IMR-90 (cell line): ENCODE measurements around the gene DBNDD2. TPM values are rescaled to one million over a fixed set of nuclear protein-coding genes. Genes with fewer than 3 reads are reported as not detected.

Experiments
- ATAC-seq: fragments of 200-7000 bp; cut with Tn5 transposase; 2 replicates; pipeline ENCODE4 v1.9.1; 2020; ENCODE audit warnings: low read depth, mild to moderate bottlenecking, moderate library complexity
- BruUV-seq: library from RNA; stranded (reverse); fragments of 400-500 nt; replicated peaks from 2 replicates; lab custom pipeline; 2021; lab: Mats Ljungman, UMichigan
- CTCF ChIA-PET: fragments of 300-600 bp; formaldehyde crosslinking; extraction: SDS; loops from one replicate; lab custom pipeline; 2021; ENCODE audit warnings: antibody characterized with exemption; lab: Yijun Ruan, JAX
- POLR2A ChIA-PET: fragments of 300-600 bp; sonication (Branson Sonifier 250); formaldehyde crosslinking; loops from one replicate; lab custom pipeline; 2022; ENCODE audit warnings: antibody characterized with exemption; ENCODE audit not compliant: unreplicated experiment; lab: Charles Lee
- DNase-seq: peaks from one replicate; pipeline ENCODE4 v3.0.0; 2013
- H2AFZ ChIP-seq: replicated peaks from 2 replicates; pipeline ENCODE3; 2013; ENCODE audit warnings: low read length, mild to moderate bottlenecking; ENCODE audit not compliant: poor library complexity
- H2AK5ac ChIP-seq: 2 replicates; pipeline ENCODE4 v1.6.1; 2013; ENCODE audit warnings: low read depth, low read length, inconsistent platforms
- H2AK9ac ChIP-seq: replicated peaks from 2 replicates; pipeline ENCODE3; 2013; ENCODE audit warnings: mild to moderate bottlenecking, low read depth, low read length, moderate library complexity; ENCODE audit not compliant: poor library complexity
- H2BK120ac ChIP-seq: 2 replicates; pipeline ENCODE4 v1.6.1; 2013; ENCODE audit warnings: low read depth, low read length, inconsistent platforms
- H2BK15ac ChIP-seq: 3 replicates; pipeline ENCODE4 v1.6.1; 2013; ENCODE audit warnings: low read depth, low read length, inconsistent platforms
- H2BK20ac ChIP-seq: 2 replicates; pipeline ENCODE4 v1.6.1; 2013; ENCODE audit warnings: low read depth, mild to moderate bottlenecking, inconsistent platforms, low read length, moderate library complexity
- H2BK5ac ChIP-seq: 2 replicates; pipeline ENCODE4 v1.6.1; 2013; ENCODE audit warnings: mild to moderate bottlenecking, low read depth, low read length, inconsistent platforms; ENCODE audit not compliant: poor library complexity, severe bottlenecking
- H3K14ac ChIP-seq: replicated peaks from 2 replicates; pipeline ENCODE4 v1.6.1; 2013; ENCODE audit warnings: low read depth, low read length, inconsistent platforms
- H3K18ac ChIP-seq: 2 replicates; pipeline ENCODE4 v1.6.1; 2013; ENCODE audit warnings: low read depth, low read length, control low read depth
- H3K23ac ChIP-seq: 2 replicates; pipeline ENCODE4 v1.6.1; 2013; ENCODE audit warnings: low read depth, low read length, inconsistent platforms
- H3K27ac ChIP-seq: 2 replicates; pipeline ENCODE4 v1.5.1; 2013; ENCODE audit warnings: mild to moderate bottlenecking, control low read depth, low read length; ENCODE audit not compliant: insufficient read depth
- H3K27me3 ChIP-seq: 2 replicates; pipeline ENCODE4 v1.6.1; 2013; ENCODE audit warnings: low read length; ENCODE audit not compliant: control insufficient read depth, insufficient read depth
- H3K36me3 ChIP-seq: 2 replicates; pipeline ENCODE4 v1.6.1; 2013; ENCODE audit warnings: low read length, mixed read lengths; ENCODE audit not compliant: control insufficient read depth, insufficient read depth
- H3K4ac ChIP-seq: 2 replicates; pipeline ENCODE4 v1.6.1; 2013; ENCODE audit warnings: low read depth, low read length, inconsistent platforms
- H3K4me1 ChIP-seq: 2 replicates; pipeline ENCODE4 v1.6.1; 2013; ENCODE audit warnings: low read length, mixed read lengths; ENCODE audit not compliant: control insufficient read depth, insufficient read depth
- H3K4me2 ChIP-seq: 2 replicates; pipeline ENCODE4 v1.6.1; 2013; ENCODE audit warnings: low read depth, mild to moderate bottlenecking, control low read depth, low read length, moderate library complexity
- H3K4me3 ChIP-seq: 2 replicates; pipeline ENCODE4 v1.5.1; 2013; ENCODE audit warnings: low read depth, mild to moderate bottlenecking, control low read depth, low read length, moderate library complexity; ENCODE audit not compliant: insufficient read depth
- H3K56ac ChIP-seq: 2 replicates; pipeline ENCODE4 v1.6.1; 2013; ENCODE audit warnings: low read length, inconsistent platforms; ENCODE audit not compliant: insufficient read depth; ENCODE audit errors: extremely low read depth
- H3K79me1 ChIP-seq, 2 experiments: 2 replicates each; pipeline ENCODE4 v1.6.1; 2013; ENCODE audit warnings: low read length in 2 of 2, inconsistent platforms in 1 of 2, low read depth in 1 of 2
- H3K9ac ChIP-seq: 2 replicates; pipeline ENCODE4 v1.6.1; 2013; ENCODE audit warnings: low read depth, low read length, control low read depth
- H3K9me1 ChIP-seq: 2 replicates; pipeline ENCODE4 v1.6.1; 2013; ENCODE audit warnings: low read length, inconsistent platforms; ENCODE audit not compliant: insufficient read depth
- H3K9me3 ChIP-seq: 2 replicates; pipeline ENCODE4 v1.6.1; 2013; ENCODE audit warnings: low read length; ENCODE audit not compliant: control insufficient read depth, insufficient read depth
- H4K20me1 ChIP-seq: 2 replicates; pipeline ENCODE4 v1.6.1; 2013; ENCODE audit warnings: low read length, inconsistent platforms; ENCODE audit not compliant: insufficient read depth
- H4K5ac ChIP-seq: 2 replicates; pipeline ENCODE4 v1.6.1; 2013; ENCODE audit warnings: mild to moderate bottlenecking, low read depth, low read length, control low read depth
- H4K8ac ChIP-seq, 2 experiments: 2 replicates each; pipeline ENCODE4 v1.6.1; 2013; ENCODE audit warnings: low read depth in 2 of 2, low read length in 2 of 2, control low read depth in 1 of 2, inconsistent platforms in 1 of 2
- H4K91ac ChIP-seq: 2 replicates; pipeline ENCODE4 v1.6.1; 2013; ENCODE audit warnings: low read depth, low read length, inconsistent platforms; ENCODE audit not compliant: insufficient read depth
- BHLHE40 ChIP-seq: fragments of 150-350 bp; IDR thresholded peaks from 2 replicates; pipeline ENCODE4 v1.6.1; 2016; ENCODE audit warnings: mild to moderate bottlenecking, low read depth, low read length
- CEBPB ChIP-seq: IDR thresholded peaks from 2 replicates; pipeline ENCODE4 v1.6.1; 2012; ENCODE audit warnings: low read depth, low read length, improper control_type of control experiment
- CHD1 ChIP-seq: IDR thresholded peaks from 2 replicates; pipeline ENCODE4 v1.6.1; 2012; ENCODE audit warnings: low read depth, low read length, improper control_type of control experiment
- FOS ChIP-seq: fragments of 150-350 bp; IDR thresholded peaks from 2 replicates; pipeline ENCODE4 v1.6.1; 2016; ENCODE audit warnings: low read depth, low read length
- MAFK ChIP-seq: IDR thresholded peaks from 2 replicates; pipeline ENCODE4 v1.6.1; 2012; ENCODE audit warnings: low read depth, low read length, improper control_type of control experiment
- MAZ ChIP-seq: IDR thresholded peaks from 2 replicates; pipeline ENCODE4 v1.6.1; 2012; ENCODE audit warnings: low read depth, mild to moderate bottlenecking, low read length, improper control_type of control experiment, moderate library complexity, borderline replicate concordance
- NFE2L2 ChIP-seq: fragments of 150-350 bp; IDR thresholded peaks from 2 replicates; pipeline ENCODE4 v1.6.1; 2016; ENCODE audit warnings: low read depth, mild to moderate bottlenecking, low read length
- RAD21 ChIP-seq: IDR thresholded peaks from 2 replicates; pipeline ENCODE4 v1.6.1; 2012; ENCODE audit warnings: low read length, improper control_type of control experiment
- RCOR1 ChIP-seq: IDR thresholded peaks from 2 replicates; pipeline ENCODE4 v1.6.1; 2012; ENCODE audit warnings: mild to moderate bottlenecking, low read length, improper control_type of control experiment; ENCODE audit not compliant: insufficient replicate concordance
- WGBS, 2 experiments: methylation state at CpG; one replicate each; pipeline versions ENCODE4 v1.1.5 to v1.1.7; 2013; ENCODE audit warnings: missing lambda C conversion rate in 2 of 2; ENCODE audit not compliant: insufficient read length in 1 of 2; ENCODE audit errors: extremely low coverage in 2 of 2; 5-methylcytosine and 5-hydroxymethylcytosine counted together
- dilution Hi-C: fragments of 300-500 bp; cut with HindIII; formaldehyde crosslinking; loops from one replicate; pipeline ENCODE4 v1.14.3; 2018; ENCODE audit warnings: low sequenced_read_pairs; ENCODE audit not compliant: unreplicated experiment
- in situ Hi-C: fragments of 300-500 bp; cut with MboI; formaldehyde crosslinking; loops from 3 replicates; pipeline ENCODE4 v1.14.3; 2019; ENCODE audit warnings: low sequenced_read_pairs, inconsistent platforms, mixed read lengths
- intact Hi-C: fragments of 100-400 bp; cut with micrococcal nuclease; formaldehyde crosslinking; loops from 2 replicates; pipeline ENCODE4 v1.10.0; 2022
- polyA plus RNA-seq, 3 experiments: library from polyadenylated mRNA; depleted of rRNA; stranded (reverse); fragments of >200 nt; gene quantifications; 2 replicates each; pipeline ENCODE4 v1.2.3, GENCODE V29; 2012; ENCODE audit warnings: low replicate concordance in 1 of 3
- total RNA-seq: library from RNA; depleted of rRNA; stranded (reverse); fragments of >200 nt; gene quantifications from 2 replicates; pipeline ENCODE4 v1.2.3, GENCODE V29; 2012
- TF ChIP-seq, protein P1 (sequence below): conservative IDR thresholded peaks from 2 replicates; pipeline ENCODE4 v1.5.1; 2012; ENCODE audit warnings: mild to moderate bottlenecking, low read depth, low read length, improper control_type of control experiment
- TF ChIP-seq, protein P2 (sequence below): fragments of 150-350 bp; IDR thresholded peaks from 2 replicates; pipeline ENCODE4 v1.6.1; 2016; ENCODE audit warnings: low read depth, mild to moderate bottlenecking, low read length, moderate library complexity, borderline replicate concordance
- TF ChIP-seq, protein P3 (sequence below): fragments of 150-350 bp; IDR thresholded peaks from 2 replicates; pipeline ENCODE4 v1.6.1; 2017; ENCODE audit warnings: mild to moderate bottlenecking, antibody characterized with exemption, low read length, low read depth

Gene DBNDD2
- total and polyA plus RNA-seq, 2 of the 4 experiments (the other 2 are of a cell fraction): 1.3 to 9.3 TPM

DNA sequence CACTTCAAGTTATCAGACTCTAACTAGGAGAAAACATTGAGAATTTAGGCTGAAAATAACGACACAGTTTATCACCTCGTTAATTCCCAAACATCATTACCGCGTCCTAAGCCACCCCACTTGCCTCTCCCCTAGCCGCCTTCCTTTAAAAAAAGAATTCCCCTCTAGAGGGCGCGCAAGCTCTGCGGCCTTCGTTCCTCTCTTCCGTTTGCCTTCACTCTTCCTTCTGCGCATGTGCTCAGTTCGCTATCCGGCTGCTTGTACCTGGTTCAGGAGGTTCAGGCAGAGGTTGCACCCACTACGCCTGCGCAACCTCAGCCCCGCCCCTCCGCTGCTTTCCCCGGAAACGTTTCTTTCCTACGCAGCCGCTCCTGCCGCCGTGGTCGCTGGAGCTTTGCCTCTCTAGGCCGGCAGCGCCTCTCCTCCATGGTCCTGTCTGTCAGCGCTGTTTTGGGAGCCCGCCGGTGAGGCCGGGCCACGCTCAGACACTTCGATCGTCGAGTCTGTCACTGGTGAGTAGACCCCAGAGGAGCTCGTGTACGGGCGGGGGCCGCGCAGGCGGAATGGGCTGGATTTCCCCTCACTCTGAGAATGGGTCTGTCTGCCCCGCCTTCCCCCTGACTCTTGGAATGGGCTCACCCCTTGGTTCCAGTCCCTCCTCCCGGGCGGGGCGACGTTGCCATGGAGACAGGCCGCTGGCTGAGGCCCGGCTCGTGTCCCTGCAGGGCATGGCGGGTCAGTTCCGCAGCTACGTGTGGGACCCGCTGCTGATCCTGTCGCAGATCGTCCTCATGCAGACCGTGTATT lies 45.1 kb upstream of the DBNDD2 start, which contains the start of gene SYS1:
SYS1 (plus strand) TSS at position 353 of the 807 bp plus-strand sequence; CDS start at position 729, 376 bp downstream.
- Histone ChIP-seq H4K5ac (peak within 1 kb of the TSS; percentile 74), H3K4me2 (peak within 1 kb of the TSS; percentile 86), H4K20me1 (no peaks in the 10 kb centered on the region), H2BK5ac (peak within 1 kb of the TSS; percentile 95), H3K9me3 (no peaks in the 10 kb centered on the region), H2BK20ac (peak within 1 kb of the TSS; percentile 79), H2AK9ac (peak within 1 kb of the TSS; percentile 98), H3K4me1 (peaks cover 17% of the 10 kb centered on the region), H3K9ac (peak within 1 kb of the TSS; percentile 91), H2BK120ac (peak within 1 kb of the TSS; percentile 94), H3K79me1 (peaks cover 9 to 36% of the 10 kb centered on the region in 2 experiments; a peak in 3 of 4 replicates), H3K27me3 (no peaks in the 10 kb centered on the region), H2AK5ac (peak within 1 kb of the TSS; percentile 67), H3K4ac (peak within 1 kb of the TSS; percentile 96), H3K36me3 (peaks cover 16% of the 10 kb centered on the region), H3K9me1 (peaks cover 20% of the 10 kb centered on the region), H4K8ac (peak within 1 kb of the TSS; percentile 50 to 97), H3K56ac (peak within 1 kb of the TSS; percentile 93), H3K18ac (peak within 1 kb of the TSS; percentile 75), H3K14ac (peak within 1 kb of the TSS; percentile 97), H3K4me3 (peak within 1 kb of the TSS; percentile 65), H2BK15ac (peak within 1 kb of the TSS; percentile 73; the same call in 1 of the 3 replicates), H2AFZ (peak within 1 kb of the TSS; percentile 100), H4K91ac (peak within 1 kb of the TSS; percentile 94), H3K27ac (peak within 1 kb of the TSS; percentile 94), H3K23ac (peak within 1 kb of the TSS; percentile 94; the same call in 1 of the 2 replicates)
- in situ Hi-C loops: no loop called here
- dilution Hi-C loops: no loop called here
- ATAC-seq (peak; percentile 91), DNase-seq (peak; percentile 98)
- TSS peak; percentile 23 for BruUV-seq
- ChIA-PET CTCF (interaction anchor here (0.7 to 2.1 kb wide), 15 partner anchors 9 to 121 kb away, joined by 3 to 16 read pairs (median 4); no protein-coding TSS in a partner anchor), POLR2A (interaction anchor here (0.8 to 1.1 kb wide), 2 partner anchors 9 to 25 kb away, joined by 4 read pairs; no protein-coding TSS in a partner anchor)
- WGBS, 2 experiments: 0% methylated on average over 39 of the region's 55 CpGs; no CpG with 5 or more reads in 1 of the 2 experiments
- intact Hi-C loops: loop anchor here (1.0 to 5.0 kb wide), 4 partner anchors 44 to 408 kb away; partner anchors contain the start of gene PIGT
- TF ChIP-seq NFE2L2 (no peak), MAZ (peak; percentile 95), CEBPB (0 out of 2 replicates have a peak, but pooled peaks have one; percentile 3), FOS (no peak), RCOR1 (no peak), CHD1 (no peak), RAD21 (peak; percentile 84), BHLHE40 (peak; percentile 79), MAFK (no peak)
- TF ChIP-seq, protein P1, sequence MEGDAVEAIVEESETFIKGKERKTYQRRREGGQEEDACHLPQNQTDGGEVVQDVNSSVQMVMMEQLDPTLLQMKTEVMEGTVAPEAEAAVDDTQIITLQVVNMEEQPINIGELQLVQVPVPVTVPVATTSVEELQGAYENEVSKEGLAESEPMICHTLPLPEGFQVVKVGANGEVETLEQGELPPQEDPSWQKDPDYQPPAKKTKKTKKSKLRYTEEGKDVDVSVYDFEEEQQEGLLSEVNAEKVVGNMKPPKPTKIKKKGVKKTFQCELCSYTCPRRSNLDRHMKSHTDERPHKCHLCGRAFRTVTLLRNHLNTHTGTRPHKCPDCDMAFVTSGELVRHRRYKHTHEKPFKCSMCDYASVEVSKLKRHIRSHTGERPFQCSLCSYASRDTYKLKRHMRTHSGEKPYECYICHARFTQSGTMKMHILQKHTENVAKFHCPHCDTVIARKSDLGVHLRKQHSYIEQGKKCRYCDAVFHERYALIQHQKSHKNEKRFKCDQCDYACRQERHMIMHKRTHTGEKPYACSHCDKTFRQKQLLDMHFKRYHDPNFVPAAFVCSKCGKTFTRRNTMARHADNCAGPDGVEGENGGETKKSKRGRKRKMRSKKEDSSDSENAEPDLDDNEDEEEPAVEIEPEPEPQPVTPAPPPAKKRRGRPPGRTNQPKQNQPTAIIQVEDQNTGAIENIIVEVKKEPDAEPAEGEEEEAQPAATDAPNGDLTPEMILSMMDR: peak; percentile 98
- TF ChIP-seq, protein P2, sequence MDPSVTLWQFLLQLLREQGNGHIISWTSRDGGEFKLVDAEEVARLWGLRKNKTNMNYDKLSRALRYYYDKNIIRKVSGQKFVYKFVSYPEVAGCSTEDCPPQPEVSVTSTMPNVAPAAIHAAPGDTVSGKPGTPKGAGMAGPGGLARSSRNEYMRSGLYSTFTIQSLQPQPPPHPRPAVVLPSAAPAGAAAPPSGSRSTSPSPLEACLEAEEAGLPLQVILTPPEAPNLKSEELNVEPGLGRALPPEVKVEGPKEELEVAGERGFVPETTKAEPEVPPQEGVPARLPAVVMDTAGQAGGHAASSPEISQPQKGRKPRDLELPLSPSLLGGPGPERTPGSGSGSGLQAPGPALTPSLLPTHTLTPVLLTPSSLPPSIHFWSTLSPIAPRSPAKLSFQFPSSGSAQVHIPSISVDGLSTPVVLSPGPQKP: no peak
- TF ChIP-seq, protein P3, sequence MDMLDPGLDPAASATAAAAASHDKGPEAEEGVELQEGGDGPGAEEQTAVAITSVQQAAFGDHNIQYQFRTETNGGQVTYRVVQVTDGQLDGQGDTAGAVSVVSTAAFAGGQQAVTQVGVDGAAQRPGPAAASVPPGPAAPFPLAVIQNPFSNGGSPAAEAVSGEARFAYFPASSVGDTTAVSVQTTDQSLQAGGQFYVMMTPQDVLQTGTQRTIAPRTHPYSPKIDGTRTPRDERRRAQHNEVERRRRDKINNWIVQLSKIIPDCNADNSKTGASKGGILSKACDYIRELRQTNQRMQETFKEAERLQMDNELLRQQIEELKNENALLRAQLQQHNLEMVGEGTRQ: peak; percentile 40; the same call in 1 of the 2 replicates
